Glomerular visceral epithelial cell (primary cell): ENCODE data around the gene KIFC1.
A peak's percentile ranks its signal among the peaks of the same experiment; 100 is the strongest.

Source experiments
- DNase-seq: peaks from one replicate; pipeline ENCODE4 v3.0.0-alpha.2; 2016; ENCODE audit errors: extremely low spot score

Gene KIFC1

DNA sequence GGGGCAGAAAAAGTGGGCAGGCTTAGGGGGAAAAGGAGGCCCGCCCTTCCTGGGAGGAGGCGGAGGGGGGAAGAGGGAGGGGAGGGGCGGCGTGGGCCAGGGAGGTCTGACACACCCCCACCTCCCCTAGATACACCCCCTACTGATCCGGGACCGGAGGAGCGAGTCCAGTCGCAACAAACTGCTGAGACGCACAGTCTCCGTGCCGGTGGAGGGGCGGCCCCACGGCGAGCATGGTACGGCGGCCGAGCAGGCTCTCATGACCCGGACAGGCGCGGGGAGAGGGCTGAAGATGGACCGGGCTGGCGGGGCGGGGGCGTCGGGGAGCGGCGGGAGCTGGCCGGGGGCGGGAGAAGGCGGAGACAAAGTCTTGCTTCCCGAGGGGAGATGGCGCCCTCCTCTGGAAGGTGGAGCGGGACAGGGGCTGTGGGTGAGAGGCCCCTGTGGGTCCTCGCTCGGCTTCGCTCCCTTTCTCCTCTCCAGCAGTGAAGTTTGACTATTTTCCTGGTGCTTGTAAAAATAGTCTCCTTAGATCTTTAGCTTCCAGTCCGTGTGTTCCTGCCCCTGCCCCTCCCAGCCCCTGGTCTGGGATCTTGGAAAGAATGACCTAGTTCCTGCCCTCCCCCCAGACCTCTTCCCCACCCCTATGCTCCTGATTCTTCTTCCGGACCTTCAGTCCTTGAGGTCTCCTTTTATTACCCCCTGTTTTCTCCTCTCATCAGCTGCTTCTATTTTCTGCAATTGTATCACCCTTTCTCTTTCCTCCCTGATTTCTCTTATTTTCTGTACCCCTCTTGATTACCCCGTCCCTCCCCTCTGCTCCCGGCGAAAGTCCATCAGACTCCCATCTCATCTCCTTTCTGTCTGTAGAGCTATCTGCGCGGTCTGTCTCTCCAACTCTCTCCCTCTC is 34.3 kb downstream of the KIFC1 start:
- peak; percentile 90 for DNase-seq

DNA sequence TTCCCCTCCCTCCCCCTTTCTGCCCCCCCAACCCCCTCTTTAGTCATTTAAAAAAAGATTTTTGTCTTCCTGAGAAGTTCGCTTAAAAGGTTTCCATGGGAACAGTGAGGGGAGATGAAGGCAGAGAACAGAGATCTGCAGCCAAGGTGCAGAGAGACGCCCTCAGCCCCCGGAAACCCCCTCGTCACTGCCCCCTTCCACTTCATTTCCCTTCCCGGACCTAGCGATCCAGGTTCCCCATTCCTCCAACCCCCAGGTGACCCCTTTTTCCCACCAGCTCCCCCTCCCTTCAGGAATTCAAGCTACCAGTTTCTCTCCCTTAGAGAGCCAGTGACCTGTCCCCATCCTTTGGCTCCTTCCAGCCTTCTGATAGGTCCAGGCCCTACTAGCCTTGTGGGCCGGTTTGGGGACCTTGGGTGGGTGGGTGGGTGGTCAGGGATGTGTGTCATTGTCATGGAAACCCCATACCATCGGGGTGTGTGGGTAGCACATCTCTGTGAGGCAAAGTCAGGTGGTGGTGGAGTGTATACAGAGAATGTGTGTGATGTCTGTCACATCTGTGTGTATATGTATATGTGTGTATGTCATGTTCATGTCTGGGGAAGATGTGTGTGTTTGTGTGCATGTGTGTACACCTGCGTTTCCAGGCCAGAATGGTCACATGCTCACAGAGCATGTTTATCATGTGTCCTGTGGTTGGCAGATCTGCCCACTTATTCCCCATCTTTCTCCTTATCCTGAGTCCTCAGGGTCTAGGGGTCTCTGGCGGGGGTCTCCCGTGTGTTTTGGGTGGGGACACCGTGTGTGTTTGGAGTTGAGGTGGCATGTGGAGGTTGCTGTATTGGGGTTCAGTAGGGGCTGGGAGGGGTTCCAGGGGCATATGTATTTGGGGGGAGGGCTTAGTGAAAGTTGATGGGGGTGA is 35.2 kb downstream of the KIFC1 start:
- no peak for DNase-seq

DNA sequence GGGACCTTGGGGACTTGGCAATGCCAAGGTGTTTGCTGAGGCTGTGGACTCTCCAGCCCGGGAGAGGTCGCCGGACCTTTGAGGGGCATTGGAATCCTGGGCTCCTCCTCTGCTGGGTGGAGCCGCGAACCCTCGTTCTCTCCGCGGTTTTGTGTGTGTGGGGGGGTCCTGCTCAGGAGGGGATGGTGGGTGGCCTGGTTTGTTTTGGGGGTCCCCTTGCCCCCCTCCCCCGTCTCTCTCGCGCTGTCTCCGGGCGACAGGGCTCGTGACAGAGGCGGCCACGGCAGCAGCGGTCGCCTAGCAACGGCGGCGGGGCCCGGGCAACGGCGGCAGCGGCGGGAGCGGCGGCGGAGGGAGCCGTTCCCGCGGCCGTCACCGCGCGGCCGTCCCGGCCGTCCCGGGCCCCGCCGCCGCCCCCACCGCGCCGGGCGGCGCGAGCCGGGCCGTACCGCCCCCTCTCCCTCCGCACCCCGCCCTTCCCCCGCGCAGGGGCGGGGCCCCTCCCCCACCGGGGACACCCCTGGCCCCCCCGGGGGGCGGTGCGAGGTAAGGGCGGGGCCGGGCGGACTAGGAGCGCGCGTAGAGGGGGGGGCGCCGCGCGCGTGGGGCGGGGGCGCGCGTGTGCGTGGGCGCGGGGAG is 36.1 kb downstream of the KIFC1 start:
- DNase-seq = peak; percentile 30

DNA sequence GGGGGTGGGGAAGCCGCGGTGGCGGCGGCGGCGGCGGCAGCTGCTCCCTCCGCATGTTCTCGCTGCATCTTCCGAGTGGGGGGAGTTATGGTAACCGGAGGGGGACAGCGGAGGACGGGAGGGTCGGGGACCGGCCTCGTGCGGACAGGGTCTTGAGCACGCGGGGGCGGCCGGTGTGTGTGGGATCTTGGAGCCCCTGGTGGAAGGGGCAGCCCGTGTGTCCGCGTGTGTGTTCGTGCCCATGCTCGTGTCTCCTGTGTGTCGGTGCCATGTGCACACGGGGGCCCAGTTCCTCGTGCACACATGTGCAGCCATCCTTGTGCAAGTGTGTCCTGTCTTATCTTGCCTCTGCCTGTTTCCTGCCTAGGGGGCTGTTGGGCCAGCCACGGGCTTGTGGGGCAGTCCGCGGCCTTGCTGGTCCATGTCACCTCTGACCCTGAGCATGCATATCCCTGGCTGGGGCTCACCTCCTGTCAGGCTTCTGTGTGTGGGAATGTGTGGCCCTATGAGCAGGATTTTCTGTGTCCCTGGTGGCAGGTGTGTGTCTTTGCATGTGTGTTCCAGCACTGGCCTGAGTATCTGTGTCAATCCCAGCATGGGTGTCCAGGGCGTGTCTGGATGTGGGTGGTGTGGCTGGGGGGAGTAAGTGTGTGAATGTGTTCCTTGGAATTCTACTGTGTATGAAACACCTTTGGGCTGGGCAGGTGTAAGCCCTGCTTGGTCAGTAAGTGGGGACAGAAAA is 36.8 kb downstream of the KIFC1 start:
- DNase-seq = peak; percentile 39

DNA sequence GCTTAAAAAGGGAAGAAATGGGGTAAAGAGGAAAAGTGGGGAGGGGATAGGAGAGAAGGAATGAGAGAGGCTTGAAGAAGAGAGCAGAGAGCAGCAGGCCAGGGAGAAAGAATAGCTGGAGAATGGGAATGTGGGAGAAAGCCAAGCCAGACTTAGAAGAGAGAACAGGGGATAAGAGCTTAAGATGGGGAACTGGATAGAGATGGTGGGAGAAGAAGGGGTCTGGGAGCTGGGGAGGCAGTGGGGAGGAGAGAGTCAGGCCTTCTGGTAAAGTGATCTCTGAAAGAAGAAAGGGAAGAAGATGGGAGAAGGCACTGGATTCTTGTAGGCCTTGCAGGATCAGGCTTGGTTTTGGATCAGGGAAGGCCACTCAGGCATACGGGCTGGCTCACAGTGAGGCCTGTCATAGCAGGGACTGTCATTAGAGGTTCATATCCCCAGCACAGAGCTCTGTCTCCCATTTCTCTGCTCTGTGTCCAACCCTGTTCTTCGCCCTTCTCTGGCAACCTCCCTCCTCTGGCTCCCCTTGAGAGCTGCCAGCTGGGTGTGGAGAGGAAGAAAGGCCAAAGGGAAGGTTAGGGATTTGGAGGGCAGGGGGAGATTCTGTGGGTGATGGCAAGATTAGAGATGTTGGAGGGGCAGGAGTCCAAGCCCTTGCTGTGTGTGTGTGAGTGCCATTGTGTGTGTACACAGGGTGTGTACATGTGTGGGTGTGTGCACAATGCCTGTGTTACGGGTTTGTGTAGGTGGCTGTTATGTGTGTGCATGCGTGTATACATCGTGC is 37.5 kb downstream of the KIFC1 start:
- no peak for DNase-seq

DNA sequence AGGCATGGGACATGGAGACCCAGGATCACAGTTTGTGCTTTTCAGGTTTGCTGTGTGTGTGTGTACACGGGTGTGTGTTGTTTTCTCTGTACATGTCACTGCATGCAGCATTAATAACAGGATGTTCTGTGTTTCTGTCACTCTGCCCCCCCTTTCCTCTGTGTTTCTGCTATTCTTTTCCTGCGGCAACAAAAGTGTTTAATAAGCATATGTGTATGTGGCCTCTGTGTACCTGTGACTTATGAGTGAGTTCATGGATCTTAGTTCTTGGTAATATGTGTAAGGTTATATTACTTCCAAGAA is 38.1 kb downstream of the KIFC1 start:
- no peak for DNase-seq

DNA sequence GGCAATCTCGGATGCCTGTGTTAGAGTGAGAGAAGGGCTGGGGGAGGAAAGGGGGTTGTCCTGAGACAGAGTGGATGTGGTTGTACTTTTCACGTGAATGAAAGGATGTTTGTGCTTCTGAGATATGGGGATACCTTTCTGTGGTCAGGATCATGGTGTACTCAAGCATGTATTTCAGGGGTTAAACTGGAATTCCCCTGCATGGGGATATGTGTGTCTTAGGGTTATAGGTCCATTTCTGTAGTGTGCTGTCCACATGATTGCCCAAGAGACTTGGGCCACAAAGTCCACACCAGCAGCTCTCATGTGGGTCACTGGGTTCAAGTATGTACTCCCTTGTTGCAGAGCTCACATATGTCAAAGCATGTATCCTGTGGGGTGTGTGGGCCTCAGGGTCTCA is 38.7 kb downstream of the KIFC1 start:
- no peak for DNase-seq

DNA sequence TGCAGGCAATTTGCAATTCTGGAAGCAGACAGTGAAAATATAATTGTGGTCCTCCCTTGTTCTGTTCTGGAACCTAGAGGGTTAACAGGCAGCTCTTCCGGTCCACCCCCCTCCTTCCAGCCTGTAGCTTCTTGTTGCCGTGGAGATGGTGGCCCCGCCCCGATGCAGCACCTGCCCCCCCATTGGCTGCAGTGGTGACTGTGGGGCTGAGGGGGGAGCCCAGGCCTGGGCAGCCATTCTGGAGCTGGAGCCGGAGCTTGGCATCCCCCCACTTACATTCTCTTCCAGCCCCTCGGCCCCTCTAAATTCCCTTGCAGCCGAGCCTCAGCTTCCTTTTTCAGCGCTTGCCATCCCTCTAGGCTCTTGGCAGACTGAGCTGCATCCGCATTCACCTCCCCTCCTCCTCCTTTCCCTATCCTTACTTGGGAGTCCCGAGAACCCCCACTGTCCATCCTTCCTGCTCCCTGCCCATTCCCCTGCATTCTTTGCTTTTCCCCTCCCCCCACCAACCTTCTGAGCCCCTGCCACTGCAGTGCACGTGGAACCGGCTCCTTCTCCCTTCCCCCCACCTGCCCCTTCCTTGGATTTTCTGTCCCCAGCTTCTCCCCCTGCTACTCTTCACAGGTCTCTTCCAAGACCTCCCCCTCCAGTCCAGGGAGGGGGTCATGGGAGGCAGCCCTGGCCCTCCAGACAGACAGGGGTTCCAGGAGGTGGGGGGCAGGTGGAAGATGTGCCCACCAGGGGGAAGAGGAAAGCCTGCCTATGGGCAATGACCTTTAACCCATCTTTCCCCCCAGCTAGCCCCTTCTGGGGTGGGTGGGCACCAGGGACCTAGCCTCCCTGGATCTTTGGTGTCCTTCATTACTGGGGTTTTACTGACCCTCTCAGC is 39.6 kb downstream of the KIFC1 start:
- peak; percentile 55 for DNase-seq

DNA sequence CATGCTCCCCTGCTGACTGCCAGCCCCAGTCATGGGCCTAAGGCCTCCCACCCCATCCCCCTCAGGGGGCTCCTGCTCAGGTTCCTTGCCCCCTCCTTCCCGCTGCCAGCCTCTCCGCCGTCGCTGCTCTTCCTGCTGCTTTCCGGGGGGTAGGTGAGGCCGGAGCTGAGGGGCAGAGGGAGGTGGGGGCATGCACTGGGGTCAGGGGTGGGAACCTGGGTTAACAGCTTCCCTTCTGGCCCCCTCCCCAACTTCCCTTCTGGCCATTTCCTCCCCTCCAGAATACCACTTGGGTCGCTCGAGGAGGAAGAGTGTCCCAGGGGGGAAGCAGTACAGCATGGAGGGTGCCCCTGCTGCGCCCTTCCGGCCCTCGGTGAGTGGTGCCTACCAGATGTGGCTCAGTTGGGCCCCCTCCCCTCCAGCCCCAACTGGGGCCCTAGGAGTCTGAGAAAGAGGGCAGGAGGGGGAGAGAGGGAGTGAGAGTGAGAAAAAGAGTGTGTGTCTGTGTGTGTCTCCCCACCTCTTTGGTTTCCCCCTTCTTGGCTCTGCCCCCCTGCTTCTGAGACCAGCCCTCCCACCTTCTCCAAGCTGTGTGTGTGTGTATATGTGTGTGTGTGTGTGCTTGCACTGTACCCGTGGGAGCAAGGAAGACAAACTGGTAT is 40.4 kb downstream of the KIFC1 start:
- DNase-seq = no peak

DNA sequence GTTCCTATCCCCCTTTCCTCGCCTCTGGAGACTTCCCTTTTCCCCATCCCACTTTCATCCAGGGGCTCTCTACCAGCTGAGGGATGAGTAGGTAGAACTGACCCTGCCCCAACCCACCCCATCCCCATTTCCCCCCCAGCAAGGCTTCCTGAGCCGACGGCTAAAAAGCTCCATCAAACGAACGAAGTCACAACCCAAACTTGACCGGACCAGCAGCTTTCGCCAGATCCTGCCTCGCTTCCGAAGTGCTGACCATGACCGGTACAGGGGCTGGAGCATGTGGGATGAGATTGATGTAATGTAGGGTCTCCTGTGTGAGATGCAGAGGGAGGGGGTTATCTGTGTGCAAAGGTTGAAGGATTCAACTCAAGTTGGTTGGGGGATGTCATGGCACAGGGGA is 40.9 kb downstream of the KIFC1 start:
- DNase-seq = no peak

DNA sequence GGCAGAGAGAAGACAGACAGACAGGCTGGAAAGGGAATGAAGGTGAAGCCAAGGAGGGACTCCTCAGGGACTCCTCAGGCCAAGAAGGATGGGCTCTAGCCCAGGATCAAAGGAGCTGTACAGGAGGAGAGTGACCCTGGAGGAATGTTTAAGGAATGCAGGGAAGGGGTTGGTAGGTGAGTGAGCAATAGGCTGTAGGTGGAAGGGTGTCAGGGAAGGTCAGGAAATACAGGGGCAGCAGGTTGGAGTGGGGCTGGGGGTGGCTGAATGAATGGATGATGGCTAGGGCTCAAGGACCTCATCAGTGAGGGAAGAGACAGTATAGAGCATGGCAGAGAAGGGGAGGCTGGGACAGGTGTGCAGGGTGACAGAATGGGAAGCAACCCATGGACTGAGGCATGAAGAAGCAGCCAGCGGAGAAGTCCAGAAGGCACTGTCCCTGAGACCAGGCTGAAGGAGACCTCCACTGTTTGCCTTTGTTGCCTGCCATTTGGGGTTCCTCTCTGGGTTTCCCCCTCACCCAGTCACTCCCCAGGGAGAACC is 41.4 kb downstream of the KIFC1 start:
- DNase-seq = no peak

DNA sequence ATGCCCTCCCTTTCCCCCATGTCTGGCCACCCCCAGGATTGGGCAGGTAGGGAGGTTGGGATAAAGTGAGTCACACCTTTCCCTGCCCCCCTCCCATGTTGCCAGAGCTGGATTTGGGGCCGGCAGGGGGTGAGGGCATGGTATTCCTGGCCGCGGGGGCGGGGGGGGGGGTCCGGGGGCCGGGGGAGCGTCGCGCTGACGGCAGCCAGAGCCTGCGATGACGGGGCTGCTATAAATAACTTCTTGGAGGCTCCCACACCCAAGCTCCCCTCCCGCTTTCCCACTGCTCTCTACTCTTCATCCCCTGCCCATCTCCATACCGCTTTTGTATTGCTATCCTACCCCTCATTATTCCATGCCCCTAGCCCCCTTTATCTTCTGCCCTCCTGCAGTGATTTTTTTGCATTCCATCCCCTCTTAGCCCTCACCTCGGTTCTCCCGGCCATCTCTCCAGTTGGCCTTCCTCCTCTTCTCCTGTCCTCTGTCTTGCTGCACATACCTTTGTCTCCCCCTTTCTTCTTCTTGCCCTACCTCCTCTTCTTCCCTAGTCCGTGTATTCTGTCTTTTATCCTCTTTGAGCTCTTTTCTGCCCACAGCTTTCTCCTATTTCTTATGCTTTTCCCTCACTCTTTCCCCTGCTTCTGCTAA is 42.0 kb downstream of the KIFC1 start:
- no peak for DNase-seq

DNA sequence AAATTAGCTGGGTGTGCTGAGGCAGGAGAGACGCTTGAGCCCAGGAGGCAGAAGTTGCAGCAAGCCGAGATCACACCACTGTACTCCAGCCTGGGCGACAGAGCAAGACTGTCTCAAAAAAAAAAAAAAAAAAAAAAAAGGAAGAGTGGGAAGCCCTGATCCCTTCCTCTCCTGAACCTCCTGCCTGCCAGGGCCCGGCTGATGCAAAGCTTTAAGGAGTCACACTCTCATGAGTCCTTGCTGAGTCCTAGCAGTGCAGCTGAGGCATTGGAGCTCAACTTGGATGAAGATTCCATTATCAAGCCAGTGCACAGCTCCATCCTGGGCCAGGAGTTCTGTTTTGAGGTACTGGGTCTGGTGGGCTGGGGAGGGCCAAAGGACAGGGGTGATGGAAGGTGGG is 43.3 kb downstream of the KIFC1 start:
- no peak for DNase-seq

DNA sequence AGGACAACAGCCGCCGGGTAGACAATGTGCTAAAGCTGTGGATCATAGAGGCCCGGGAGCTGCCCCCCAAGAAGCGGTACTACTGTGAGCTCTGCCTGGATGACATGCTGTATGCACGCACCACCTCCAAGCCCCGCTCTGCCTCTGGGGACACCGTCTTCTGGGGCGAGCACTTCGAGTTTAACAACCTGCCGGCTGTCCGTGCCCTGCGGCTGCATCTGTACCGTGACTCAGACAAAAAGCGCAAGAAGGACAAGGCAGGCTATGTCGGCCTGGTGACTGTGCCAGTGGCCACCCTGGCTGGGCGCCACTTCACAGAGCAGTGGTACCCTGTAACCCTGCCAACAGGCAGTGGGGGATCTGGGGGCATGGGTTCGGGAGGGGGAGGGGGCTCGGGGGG is 46.0 kb downstream of the KIFC1 start:
- DNase-seq = no peak

DNA sequence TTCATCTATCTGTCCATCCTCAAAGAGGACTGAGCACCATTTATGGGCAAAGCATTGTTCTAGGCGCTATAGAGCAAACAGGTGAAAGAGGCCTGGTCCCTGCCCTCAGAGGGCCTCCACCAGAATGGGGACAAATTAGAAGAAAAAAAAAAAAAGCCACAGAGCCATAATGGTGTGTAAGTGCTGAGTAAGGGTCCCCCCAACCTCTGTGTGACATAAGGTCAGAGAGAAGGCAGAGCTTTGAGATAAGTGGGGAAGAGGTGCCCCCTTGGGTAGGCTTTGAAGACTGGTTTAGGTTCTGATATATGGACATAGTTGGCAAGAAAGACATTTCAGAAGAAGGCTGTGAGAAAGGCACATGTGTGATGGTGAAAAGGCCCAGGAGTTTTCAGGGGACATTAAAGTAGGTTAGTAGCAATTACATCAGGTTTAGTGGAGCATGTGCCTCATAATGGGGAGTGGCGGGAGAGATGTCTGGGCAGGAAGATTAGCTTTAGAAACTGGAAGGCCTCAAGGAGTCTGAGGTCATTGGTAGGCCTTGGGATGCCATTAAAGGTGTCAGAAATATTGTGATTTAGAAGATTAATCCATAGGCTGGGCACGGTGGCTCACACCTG is 47.5 kb downstream of the KIFC1 start:
- no peak for DNase-seq

DNA sequence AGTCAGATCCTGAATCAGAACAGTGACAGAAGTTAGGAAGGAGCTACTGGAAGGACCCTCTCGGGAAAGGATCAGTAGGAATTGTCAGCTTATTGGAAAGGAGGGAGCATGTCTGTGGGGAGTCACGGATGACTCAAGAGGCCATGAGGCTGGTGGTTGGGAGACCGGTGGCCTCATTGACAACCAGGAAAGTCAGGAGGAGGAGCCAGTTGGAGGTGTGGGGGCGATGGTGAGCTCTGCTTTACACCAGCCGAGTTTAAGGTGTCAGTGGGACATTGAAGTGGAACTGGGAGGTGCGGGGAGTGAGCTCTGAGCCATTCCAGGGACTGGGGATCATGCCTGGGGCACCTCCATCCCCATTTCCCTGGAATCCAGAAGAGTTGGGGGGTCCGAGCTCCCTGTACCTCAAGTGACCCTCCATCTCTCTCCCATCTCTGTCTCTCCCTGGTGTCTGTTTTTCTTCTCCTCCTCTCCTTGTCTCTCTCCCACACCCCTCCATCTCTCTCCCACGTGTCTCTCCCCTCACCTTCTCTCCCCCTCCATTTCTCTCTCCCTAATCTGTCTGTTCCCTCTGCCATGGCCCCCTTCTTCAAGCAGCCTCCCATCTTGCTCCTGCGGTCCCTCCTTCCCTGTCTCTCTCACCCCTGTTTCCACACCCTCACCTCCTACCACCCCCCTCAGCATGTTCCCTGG is 48.5 kb downstream of the KIFC1 start:
- DNase-seq = no peak

DNA sequence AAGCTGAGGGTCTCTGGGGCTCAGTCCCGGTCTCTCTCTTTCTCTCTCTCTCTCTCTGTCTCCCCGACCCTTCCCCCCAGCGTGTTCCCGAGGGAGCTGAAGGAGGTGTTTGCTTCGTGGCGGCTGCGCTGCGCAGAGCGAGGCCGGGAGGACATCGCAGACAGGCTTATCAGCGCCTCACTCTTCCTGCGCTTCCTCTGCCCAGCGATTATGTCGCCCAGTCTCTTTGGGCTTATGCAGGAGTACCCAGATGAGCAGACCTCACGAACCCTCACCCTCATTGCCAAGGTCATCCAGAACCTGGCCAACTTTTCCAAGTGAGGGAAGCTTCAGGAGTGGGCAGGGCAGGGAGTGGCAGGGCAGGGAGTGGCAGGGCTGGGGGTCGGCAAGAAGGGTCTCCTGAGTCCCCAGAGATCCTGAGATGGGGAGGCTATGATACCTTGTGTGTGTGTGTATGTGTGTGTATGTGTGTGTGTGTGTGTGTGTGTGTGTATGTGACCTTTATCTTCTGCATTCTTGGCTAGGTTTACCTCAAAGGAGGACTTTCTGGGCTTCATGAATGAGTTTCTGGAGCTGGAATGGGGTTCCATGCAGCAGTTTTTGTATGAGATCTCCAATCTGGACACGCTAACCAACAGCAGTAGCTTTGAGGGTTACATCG is 49.2 kb downstream of the KIFC1 start:
- DNase-seq = no peak
